Measurements from ENCODE around the gene PPA1. TPM values are rescaled to one million over a fixed set of nuclear protein-coding genes. Genes with fewer than 3 reads are reported as not detected.

The PPA1 gene
- total and polyA plus RNA-seq, 2 of the 4 experiments (the other 2 are of a cell fraction), result 78.6 to 102 TPM

- H3K4me1 ChIP-seq (ENCODE audit: control insufficient read depth, insufficient read depth, low read length), result peaks cover 10% of the 10 kb centered on the region
- no peak overlapping the region for H4K8ac ChIP-seq (ENCODE audit: low read depth in 2 of 2, low read length in 2 of 2)
- ChIA-PET CTCF (no interaction called here), POLR2A (ENCODE audit: unreplicated experiment) (no interaction called here)
- H3K36me3 ChIP-seq (ENCODE audit: control insufficient read depth, insufficient read depth, low read length), result peaks cover 21% of the 10 kb centered on the region
- H3K4ac ChIP-seq (ENCODE audit: low read depth, low read length), result no peak overlapping the region
- ATAC-seq (ENCODE audit: low read depth) (no peak), DNase-seq (no peak)
- H3K9me3 ChIP-seq (ENCODE audit: control insufficient read depth, insufficient read depth, low read length), result no peaks in the 10 kb centered on the region
- no peak overlapping the region for H3K14ac ChIP-seq (replicated peaks; ENCODE audit: low read depth, low read length)
- no peak overlapping the region for H3K23ac ChIP-seq (ENCODE audit: low read depth, low read length)
- H3K27ac ChIP-seq (ENCODE audit: insufficient read depth, low read length), result no peak overlapping the region
- no CpG with 5 or more reads among the region's 1 CpG for WGBS, 2 experiments (ENCODE audit: extremely low coverage in 2 of 2, insufficient read length in 1 of 2)
- H4K20me1 ChIP-seq (ENCODE audit: insufficient read depth, low read length), result peaks cover 84% of the 10 kb centered on the region
- H3K9ac ChIP-seq (ENCODE audit: low read depth, low read length), result no peak overlapping the region
- no peak overlapping the region for H2BK20ac ChIP-seq (ENCODE audit: low read depth, low read length)
- H2AK9ac ChIP-seq (replicated peaks; ENCODE audit: low read depth, low read length, poor library complexity), result no peak overlapping the region
- no peak overlapping the region for H3K18ac ChIP-seq (ENCODE audit: low read depth, low read length)
- no peaks in the 10 kb centered on the region for H3K27me3 ChIP-seq (ENCODE audit: control insufficient read depth, insufficient read depth, low read length)
- H2BK15ac ChIP-seq (ENCODE audit: low read depth, low read length), result no peak overlapping the region
- in situ Hi-C loops (cut with MboI; ENCODE audit: low sequenced_read_pairs) (no loop called here), dilution Hi-C loops (cut with HindIII; ENCODE audit: low sequenced_read_pairs, unreplicated experiment) (no loop called here), intact Hi-C loops (cut with micrococcal nuclease) (no loop called here)
- H2AFZ ChIP-seq (replicated peaks; ENCODE audit: low read length, poor library complexity), result no peak overlapping the region
- peaks cover 19 to 61% of the 10 kb centered on the region in 2 experiments for H3K79me1 ChIP-seq (ENCODE audit: low read depth in 1 of 2, low read length in 2 of 2)
- H3K4me2 ChIP-seq (ENCODE audit: low read depth, low read length), result 0 out of 2 replicates have a peak overlapping the region, but pooled peaks have one; percentile 13
- no peak overlapping the region for H2AK5ac ChIP-seq (ENCODE audit: low read depth, low read length)
- no peak overlapping the region for H2BK120ac ChIP-seq (ENCODE audit: low read depth, low read length)
- no TSS peak for BruUV-seq (replicated peaks)
- no peak overlapping the region for H4K91ac ChIP-seq (ENCODE audit: insufficient read depth, low read depth, low read length)
- H3K56ac ChIP-seq (ENCODE audit: extremely low read depth, insufficient read depth, low read length), result no peak overlapping the region
- H3K9me1 ChIP-seq (ENCODE audit: insufficient read depth, low read length), result peaks cover 8% of the 10 kb centered on the region
- TF ChIP-seq MAFK (IDR thresholded peaks at IDR 0.05; ENCODE audit: low read depth, low read length) (no peak), NFE2L2 (IDR thresholded peaks at IDR 0.05; ENCODE audit: low read depth, low read length) (no peak), FOS (IDR thresholded peaks at IDR 0.05; ENCODE audit: low read depth, low read length) (no peak), CEBPB (IDR thresholded peaks at IDR 0.05; ENCODE audit: low read depth, low read length) (no peak), CTCF (conservative IDR thresholded peaks at IDR 0.05; ENCODE audit: low read depth, low read length) (no peak), BHLHE40 (IDR thresholded peaks at IDR 0.05; ENCODE audit: low read depth, low read length) (no peak)
- H2BK5ac ChIP-seq (ENCODE audit: low read depth, low read length, poor library complexity, severe bottlenecking), result no peak overlapping the region
- no peak overlapping the region for H3K4me3 ChIP-seq (ENCODE audit: insufficient read depth, low read depth, low read length)
- no peak overlapping the region for H4K5ac ChIP-seq (ENCODE audit: low read depth, low read length)
These were observed 70.4 kb downstream of the PPA1 start for GRCh38 chr10:70162892-70163201.

Measured in IMR-90 (cell line).